Parathyroid adenoma (tissue), 2 donors: Measurements from ENCODE around the gene PTGDR2.

Source experiments
- H2AFZ ChIP-seq: fragments of 300-600 bp; sonication (generic); one replicate; pipeline ENCODE4 v1.7.0; 2017; ENCODE audit warnings: antibody characterized with exemption, mild to moderate bottlenecking
- H3K27ac ChIP-seq: fragments of 300-600 bp; sonication (generic); one replicate; pipeline ENCODE4 v1.7.0; 2017
- H3K27me3 ChIP-seq: fragments of 300-600 bp; sonication (generic); one replicate; pipeline ENCODE4 v1.7.0; 2017; ENCODE audit warnings: low read length; ENCODE audit not compliant: control insufficient read depth, insufficient read depth
- H3K36me3 ChIP-seq: fragments of 300-600 bp; sonication (generic); one replicate; pipeline ENCODE4 v1.7.0; 2017; ENCODE audit warnings: low read length; ENCODE audit not compliant: control insufficient read depth, insufficient read depth
- H3K4me1 ChIP-seq: fragments of 300-600 bp; sonication (generic); one replicate; pipeline ENCODE4 v1.7.0; 2017; ENCODE audit warnings: control low read depth
- H3K4me2 ChIP-seq: fragments of 300-600 bp; sonication (generic); one replicate; pipeline ENCODE4 v1.7.0; 2017; ENCODE audit warnings: low read length
- H3K4me3 ChIP-seq: fragments of 300-600 bp; sonication (generic); one replicate; pipeline ENCODE4 v1.7.0; 2017; ENCODE audit warnings: low read depth, low read length
- H3K79me2 ChIP-seq: fragments of 300-600 bp; sonication (generic); one replicate; pipeline ENCODE4 v1.7.0; 2017; ENCODE audit warnings: control low read depth
- H3K9ac ChIP-seq: fragments of 300-600 bp; sonication (generic); one replicate; pipeline ENCODE4 v1.7.0; 2017; ENCODE audit warnings: mild to moderate bottlenecking
- H3K9me3 ChIP-seq: fragments of 300-600 bp; sonication (generic); one replicate; pipeline ENCODE4 v1.7.0; 2017; ENCODE audit warnings: low read length; ENCODE audit not compliant: control insufficient read depth
- TF ChIP-seq, protein P1 (sequence below): fragments of 300-600 bp; sonication (generic); IDR thresholded peaks from one replicate; pipeline ENCODE4 v1.7.0; 2017; ENCODE audit warnings: antibody characterized with exemption, mild to moderate bottlenecking
- donor health status: primary hyperparathyroidism.

The PTGDR2 gene

GRCh38 chr11:60864856-60865513 is 9.2 kb upstream of the PTGDR2 start:
- Histone ChIP-seq H3K36me3 (no peaks in the 10 kb centered on the region), H3K4me2 (no peak overlapping the region), H3K9me3 (no peaks in the 10 kb centered on the region), H3K27me3 (no peaks in the 10 kb centered on the region), H3K4me3 (no peak overlapping the region), H3K4me1 (peaks cover 14% of the 10 kb centered on the region), H3K27ac (no peak overlapping the region), H3K79me2 (no peaks in the 10 kb centered on the region), H2AFZ (no peak overlapping the region), H3K9ac (no peak overlapping the region)
- TF ChIP-seq, protein P1, sequence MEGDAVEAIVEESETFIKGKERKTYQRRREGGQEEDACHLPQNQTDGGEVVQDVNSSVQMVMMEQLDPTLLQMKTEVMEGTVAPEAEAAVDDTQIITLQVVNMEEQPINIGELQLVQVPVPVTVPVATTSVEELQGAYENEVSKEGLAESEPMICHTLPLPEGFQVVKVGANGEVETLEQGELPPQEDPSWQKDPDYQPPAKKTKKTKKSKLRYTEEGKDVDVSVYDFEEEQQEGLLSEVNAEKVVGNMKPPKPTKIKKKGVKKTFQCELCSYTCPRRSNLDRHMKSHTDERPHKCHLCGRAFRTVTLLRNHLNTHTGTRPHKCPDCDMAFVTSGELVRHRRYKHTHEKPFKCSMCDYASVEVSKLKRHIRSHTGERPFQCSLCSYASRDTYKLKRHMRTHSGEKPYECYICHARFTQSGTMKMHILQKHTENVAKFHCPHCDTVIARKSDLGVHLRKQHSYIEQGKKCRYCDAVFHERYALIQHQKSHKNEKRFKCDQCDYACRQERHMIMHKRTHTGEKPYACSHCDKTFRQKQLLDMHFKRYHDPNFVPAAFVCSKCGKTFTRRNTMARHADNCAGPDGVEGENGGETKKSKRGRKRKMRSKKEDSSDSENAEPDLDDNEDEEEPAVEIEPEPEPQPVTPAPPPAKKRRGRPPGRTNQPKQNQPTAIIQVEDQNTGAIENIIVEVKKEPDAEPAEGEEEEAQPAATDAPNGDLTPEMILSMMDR = no peak

- no peak overlapping the region for H3K4me3 ChIP-seq
- H3K79me2 ChIP-seq = no peaks in the 10 kb centered on the region
- H3K4me1 ChIP-seq = peaks cover 14% of the 10 kb centered on the region
- TF ChIP-seq, protein P1 = no peak
- H2AFZ ChIP-seq = no peak overlapping the region
- no peaks in the 10 kb centered on the region for H3K27me3 ChIP-seq
- no peaks in the 10 kb centered on the region for H3K9me3 ChIP-seq
- no peaks in the 10 kb centered on the region for H3K36me3 ChIP-seq
- no peak overlapping the region for H3K4me2 ChIP-seq
- no peak overlapping the region for H3K27ac ChIP-seq
- H3K9ac ChIP-seq = no peak overlapping the region
Observed at GRCh38 chr11:60863550-60864521, 8.1 kb upstream of the PTGDR2 start.

GRCh38 chr11:60862171-60862570 is 6.4 kb upstream of the PTGDR2 start:
- H3K9ac ChIP-seq = no peak overlapping the region
- peaks cover 9% of the 10 kb centered on the region for H3K4me1 ChIP-seq
- no peaks in the 10 kb centered on the region for H3K9me3 ChIP-seq
- no peak overlapping the region for H3K4me3 ChIP-seq
- no peak overlapping the region for H3K27ac ChIP-seq
- no peaks in the 10 kb centered on the region for H3K36me3 ChIP-seq
- TF ChIP-seq, protein P1 = no peak
- H3K79me2 ChIP-seq = no peaks in the 10 kb centered on the region
- H3K27me3 ChIP-seq = no peaks in the 10 kb centered on the region
- H3K4me2 ChIP-seq = no peak overlapping the region
- H2AFZ ChIP-seq = no peak overlapping the region

GRCh38 chr11:60860943-60861342 is 5.2 kb upstream of the PTGDR2 start:
- Histone ChIP-seq H2AFZ (no peak overlapping the region), H3K79me2 (no peaks in the 10 kb centered on the region), H3K36me3 (no peaks in the 10 kb centered on the region), H3K4me3 (no peak overlapping the region), H3K9me3 (no peaks in the 10 kb centered on the region), H3K27me3 (no peaks in the 10 kb centered on the region), H3K4me1 (peaks cover 2% of the 10 kb centered on the region), H3K4me2 (no peak overlapping the region), H3K27ac (no peak overlapping the region), H3K9ac (no peak overlapping the region)
- TF ChIP-seq, protein P1 = no peak
